Muscle of leg (tissue), 11 donors: ENCODE results near the gene RAB12. TPM values are rescaled to one million over a fixed set of nuclear protein-coding genes. Genes with fewer than 3 reads are reported as not detected.
A peak's percentile ranks its signal among the peaks of the same experiment; 100 is the strongest.
"Not testable (repeated sequence)": the region's sequence is repeated elsewhere in the genome, so short reads cannot be mapped to it uniquely, and the experiment has no call there.

Experiments used
- DNase-seq: peaks from one replicate; pipeline ENCODE4 v3.0.0; 2013
- H3K27ac ChIP-seq: one replicate; pipeline ENCODE4 v1.5.1; 2013; ENCODE audit warnings: mild to moderate bottlenecking, low read length, control low read depth
- H3K27me3 ChIP-seq: one replicate; pipeline ENCODE4 v1.6.1; 2013; ENCODE audit warnings: low read length; ENCODE audit not compliant: control insufficient read depth, insufficient read depth
- H3K36me3 ChIP-seq: one replicate; pipeline ENCODE4 v1.6.1; 2013; ENCODE audit warnings: low read length; ENCODE audit not compliant: control insufficient read depth, insufficient read depth
- H3K4me1 ChIP-seq: one replicate; pipeline ENCODE4 v1.6.1; 2013; ENCODE audit warnings: low read length; ENCODE audit not compliant: control insufficient read depth, insufficient read depth
- H3K4me3 ChIP-seq: one replicate; pipeline ENCODE4 v1.5.1; 2013; ENCODE audit warnings: low read length, control low read depth
- H3K9me3 ChIP-seq: replicated peaks from 2 replicates; pipeline ENCODE4 v1.6.1; 2013; ENCODE audit warnings: low read depth, low read length; ENCODE audit not compliant: control insufficient read depth
- WGBS: methylation state at CpG from one replicate; pipeline ENCODE4 v1.1.5; 2013; ENCODE audit warnings: missing lambda C conversion rate; ENCODE audit not compliant: insufficient coverage; 5-methylcytosine and 5-hydroxymethylcytosine counted together
- polyA plus RNA-seq, 8 donors: library from polyadenylated mRNA; unstranded; fragments of 120-200 nt; gene quantifications; one replicate each; pipeline versions ENCODE4 v1.2.1 to v1.2.3, GENCODE V29; 2013; ENCODE audit warnings: inconsistent platforms in 1 of 8, low replicate concordance in 1 of 8; ENCODE audit not compliant: insufficient read length in 8 of 8, insufficient read depth in 1 of 8
- total RNA-seq: library from RNA; stranded (reverse); fragments of 120-200 nt; gene quantifications from one replicate; pipeline ENCODE4 v1.2.4, GENCODE V29; 2013

The RAB12 gene
- total and polyA plus RNA-seq, 9 donors, result 38.2 to 61.5 (median 44.6) TPM

GRCh38 chr18:8635087-8635486, 25.9 kb downstream of the RAB12 start:
- 100% methylated on average over 2 of the region's 3 CpGs for WGBS
- DNase-seq, result no peak
- Histone ChIP-seq H3K27ac (no peak overlapping the region), H3K36me3 (peaks cover 44% of the 10 kb centered on the region), H3K4me1 (no peaks in the 10 kb centered on the region), H3K9me3 (no peaks in the 10 kb centered on the region), H3K27me3 (no peaks in the 10 kb centered on the region), H3K4me3 (no peak overlapping the region)

DNA sequence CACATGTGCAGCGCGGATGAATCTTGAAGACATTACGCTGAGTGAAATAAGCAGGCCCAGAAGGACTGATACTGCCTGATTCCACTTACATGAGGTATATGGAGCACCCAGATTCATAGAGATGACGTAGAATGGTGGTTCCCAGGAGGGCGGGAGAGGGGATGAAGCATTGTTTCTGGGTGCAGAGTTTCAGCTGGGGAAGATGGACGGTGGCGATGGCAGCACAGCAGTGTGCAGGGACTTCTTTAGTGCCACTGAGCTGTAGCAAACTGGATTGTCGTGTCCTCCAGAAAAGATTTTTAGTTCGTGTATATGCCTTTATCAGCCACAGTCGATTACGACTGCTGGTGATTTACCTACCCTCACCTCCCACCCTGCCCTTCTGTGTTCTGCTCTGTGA, 30.5 kb downstream of the RAB12 start:
- H3K4me1 ChIP-seq, result no peaks in the 10 kb centered on the region
- H3K27me3 ChIP-seq, result no peaks in the 10 kb centered on the region
- no peak overlapping the region for H3K27ac ChIP-seq
- H3K36me3 ChIP-seq, result peaks cover 31% of the 10 kb centered on the region
- 97% methylated on average over 7 of the region's 11 CpGs for WGBS
- H3K9me3 ChIP-seq, result no peaks in the 10 kb centered on the region
- no peak overlapping the region for H3K4me3 ChIP-seq
- no peak for DNase-seq

DNA sequence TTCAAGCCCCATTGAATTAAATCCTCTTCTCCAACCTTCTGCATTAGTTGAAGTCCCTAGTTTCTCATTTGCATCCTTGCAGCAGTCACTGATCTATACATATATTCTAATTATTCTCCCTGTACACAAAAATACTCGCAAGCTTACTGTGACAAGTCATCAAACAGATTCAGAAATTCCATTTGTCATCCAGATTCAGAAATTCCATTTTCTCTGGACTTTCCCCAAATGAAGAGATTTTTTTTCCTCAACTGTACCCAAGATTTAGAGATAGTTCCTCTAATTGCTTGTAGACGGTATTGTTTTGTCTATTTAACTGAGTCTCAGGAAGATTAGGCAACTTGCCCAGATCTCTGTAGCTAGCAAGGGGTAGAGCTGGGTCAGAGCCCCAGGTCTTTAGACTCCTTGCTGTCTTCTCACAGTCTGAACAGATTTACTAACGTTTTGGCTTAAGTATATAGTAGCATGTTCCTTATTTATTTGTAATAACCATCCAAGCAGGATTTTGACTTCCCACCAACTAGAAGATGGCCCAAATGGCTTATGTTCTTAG, 34.2 kb downstream of the RAB12 start:
- WGBS, result no CpG with 5 or more reads among the region's 3 CpGs
- no peaks in the 10 kb centered on the region for H3K27me3 ChIP-seq
- no peaks in the 10 kb centered on the region for H3K4me1 ChIP-seq
- no peak overlapping the region for H3K27ac ChIP-seq
- DNase-seq, result no peak
- H3K36me3 ChIP-seq, result peaks cover 16% of the 10 kb centered on the region
- H3K9me3 ChIP-seq, result no peaks in the 10 kb centered on the region
- H3K4me3 ChIP-seq, result no peak overlapping the region

GRCh38 chr18:8647359-8647758, 38.1 kb downstream of the RAB12 start:
- H3K27ac ChIP-seq, DNase-seq, H3K9me3 ChIP-seq, H3K27me3 ChIP-seq, H3K4me1 ChIP-seq, H3K36me3 ChIP-seq, H3K4me3 ChIP-seq: not testable (repeated sequence)
- WGBS, result 100% methylated on average over 1 of the region's 3 CpGs

GRCh38 chr18:8651478-8652261, 42.4 kb downstream of the RAB12 start:
- DNase-seq, H3K4me1 ChIP-seq, H3K27me3 ChIP-seq, H3K27ac ChIP-seq, H3K36me3 ChIP-seq, H3K4me3 ChIP-seq, H3K9me3 ChIP-seq: not testable (repeated sequence)
- WGBS, result 83% methylated on average over 1 of the region's 7 CpGs

DNA sequence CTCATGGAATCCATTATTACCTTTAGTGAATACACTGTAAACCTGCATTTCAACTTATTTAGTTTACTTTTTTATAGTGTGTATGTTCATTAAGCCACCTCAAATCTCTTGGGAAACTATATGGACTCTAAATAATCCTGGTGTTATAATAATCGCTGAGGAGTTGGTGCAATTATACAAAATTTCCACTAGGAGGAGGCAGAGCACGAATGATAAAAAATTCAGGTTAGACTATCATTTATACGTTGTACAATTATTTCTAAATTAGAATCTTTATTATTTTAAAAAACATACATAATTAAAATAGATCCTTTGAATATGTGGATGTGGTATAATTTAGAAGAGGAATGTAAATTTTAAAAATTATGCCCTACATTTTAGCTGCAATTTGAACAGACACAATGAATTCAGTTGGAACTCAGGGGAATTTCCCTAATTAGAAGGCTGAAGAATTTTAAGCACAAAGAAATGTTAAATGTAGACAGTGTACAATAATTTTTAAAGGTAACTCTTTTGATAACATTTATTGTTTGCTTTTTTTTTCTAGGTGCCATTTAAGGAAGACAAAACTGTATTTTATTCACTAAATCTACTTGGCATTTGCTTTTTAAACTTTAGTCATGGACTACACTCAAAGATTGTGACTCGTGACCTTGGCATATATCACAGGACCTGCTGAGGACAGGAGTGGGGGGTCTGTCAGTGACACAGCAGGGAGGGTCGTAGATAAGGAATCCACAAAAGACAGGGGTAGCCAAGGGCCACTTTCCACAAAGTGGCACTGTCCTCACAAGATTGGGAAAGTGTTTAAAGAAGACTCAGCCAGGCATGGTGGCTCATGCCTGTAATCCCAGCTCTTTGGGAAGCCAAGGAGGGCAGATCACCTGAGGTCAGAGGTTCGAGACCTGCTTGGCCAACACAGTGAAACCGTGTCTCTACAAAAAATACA, 45.5 kb downstream of the RAB12 start:
- peak; percentile 25 for DNase-seq
- Histone ChIP-seq H3K4me1 (peaks cover 18% of the 10 kb centered on the region), H3K27ac (no peak overlapping the region), H3K4me3 (no peak overlapping the region), H3K36me3 (no peaks in the 10 kb centered on the region), H3K9me3 (no peaks in the 10 kb centered on the region), H3K27me3 (no peaks in the 10 kb centered on the region)
- 57% methylated on average over 1 of the region's 7 CpGs for WGBS

- Histone ChIP-seq H3K36me3 (no peaks in the 10 kb centered on the region), H3K9me3 (no peaks in the 10 kb centered on the region), H3K27ac (no peak overlapping the region), H3K4me1 (peaks cover 18% of the 10 kb centered on the region), H3K4me3 (no peak overlapping the region), H3K27me3 (no peaks in the 10 kb centered on the region)
- 44% methylated on average over 5 of the region's 6 CpGs for WGBS
- peak; percentile 34 for DNase-seq
Observed at GRCh38 chr18:8656232-8656631, 47.0 kb downstream of the RAB12 start.

DNA sequence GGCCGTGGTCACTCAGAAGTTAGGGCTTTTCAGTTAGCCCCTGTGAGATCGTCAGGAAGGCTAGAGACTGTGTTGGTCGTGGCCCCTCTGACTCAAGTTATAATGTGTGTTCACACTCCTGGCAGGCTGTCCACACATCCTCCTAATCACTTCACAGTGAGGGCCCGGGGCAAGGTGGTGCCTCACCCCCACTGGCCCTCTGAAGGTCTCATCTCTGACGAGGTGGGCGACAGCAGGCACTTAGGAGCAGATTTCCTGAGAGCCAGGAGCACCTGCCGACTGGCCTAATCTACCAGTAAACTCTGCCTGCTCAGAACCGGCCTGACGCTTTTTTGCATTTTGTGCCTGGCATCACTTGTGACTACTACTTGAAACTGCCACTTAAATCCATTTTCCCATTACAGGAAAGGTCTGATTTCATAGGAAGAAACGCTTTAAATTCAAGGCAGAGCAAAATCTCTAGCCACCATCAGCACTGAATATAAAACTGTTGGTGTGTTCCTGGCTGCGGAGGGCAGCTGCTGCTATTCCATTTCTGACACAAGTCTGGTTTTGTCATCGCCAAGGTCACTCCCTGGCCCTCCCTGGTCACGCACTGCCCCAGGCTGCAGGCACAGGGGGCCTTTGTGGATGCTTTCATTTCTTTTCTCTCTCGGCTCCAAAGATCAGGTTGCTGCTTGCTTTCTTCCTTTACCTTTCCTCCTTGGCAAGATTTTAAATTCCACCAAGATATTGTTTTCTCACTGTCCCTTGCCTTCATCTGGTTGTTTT, 48.0 kb downstream of the RAB12 start:
- no peaks in the 10 kb centered on the region for H3K9me3 ChIP-seq
- no peak overlapping the region for H3K4me3 ChIP-seq
- WGBS, result 63% methylated on average over 10 of the region's 14 CpGs
- H3K36me3 ChIP-seq, result no peaks in the 10 kb centered on the region
- peaks cover 2% of the 10 kb centered on the region for H3K27me3 ChIP-seq
- no peak for DNase-seq
- peaks cover 23% of the 10 kb centered on the region for H3K4me1 ChIP-seq
- H3K27ac ChIP-seq, result no peak overlapping the region

- Histone ChIP-seq H3K27ac (no peak overlapping the region), H3K9me3 (no peaks in the 10 kb centered on the region), H3K4me3 (no peak overlapping the region), H3K27me3 (peaks cover 4% of the 10 kb centered on the region), H3K36me3 (no peaks in the 10 kb centered on the region), H3K4me1 (peaks cover 23% of the 10 kb centered on the region)
- 29% methylated on average over 8 of the region's 14 CpGs for WGBS
- DNase-seq, result peak; percentile 18
Observed at GRCh38 chr18:8657873-8658470, 48.7 kb downstream of the RAB12 start.
